DMS153 treated with DMSO at 0.1 percent for 48 hours (cell line): ENCODE results near the gene ZNF483.
"Not testable (repeated sequence)": the region's sequence is repeated elsewhere in the genome, so short reads cannot be mapped to it uniquely, and the experiment has no call there.

ENCODE experiments used
- DNase-seq: peaks from one replicate; lab custom pipeline; 2025; ENCODE audit not compliant: unreplicated experiment; lab: John Stamatoyannopoulos, UW

ZNF483 gene

DNA sequence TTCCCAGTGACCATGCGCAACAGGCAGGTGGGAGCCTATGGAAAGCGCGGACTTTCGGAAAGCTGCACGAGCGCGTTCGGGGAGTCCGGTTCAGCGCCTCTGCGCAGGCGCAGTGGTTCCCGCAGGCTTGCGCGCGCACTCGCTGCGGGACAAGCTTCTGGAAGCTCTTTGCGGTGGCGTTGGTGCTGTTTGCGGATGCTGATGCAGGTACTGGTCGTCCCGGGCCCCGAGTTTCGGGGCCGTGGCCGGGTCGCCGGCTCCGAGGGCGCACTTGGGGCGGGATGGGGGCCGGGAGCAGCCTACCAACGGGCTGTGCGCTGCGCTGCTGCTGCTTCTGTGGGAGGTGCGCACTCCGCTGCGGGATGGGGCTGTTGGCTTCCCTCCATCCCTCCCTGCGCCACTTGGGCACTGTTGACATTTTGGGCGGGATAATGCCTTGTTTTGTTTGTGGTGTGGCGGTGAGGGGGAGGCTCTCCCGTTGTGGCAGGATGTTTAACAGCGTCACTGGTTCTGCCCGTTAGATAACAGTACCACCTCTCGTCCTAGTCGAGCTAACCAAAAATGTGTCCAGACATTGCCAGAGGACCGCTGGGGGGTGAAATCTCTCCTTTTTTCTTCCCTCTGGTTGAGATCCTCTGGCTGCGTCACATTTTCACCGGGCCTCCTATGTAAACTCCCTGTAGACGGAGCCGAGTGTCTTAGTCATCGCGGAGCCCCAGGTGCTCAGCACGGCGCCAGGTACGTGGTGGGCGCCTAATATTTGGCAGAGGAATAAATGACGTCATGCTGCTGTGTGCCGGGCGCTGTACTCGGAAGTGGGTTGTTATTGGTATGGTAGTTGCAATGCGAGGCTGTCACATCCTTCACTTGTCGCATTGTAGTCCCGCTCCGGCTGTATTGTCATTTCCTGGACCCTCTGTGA lies at the start of gene ZNF483:
TSS of gene ZNF483 (plus strand) at position 124 of the 922 bp plus-strand sequence. CDS start 2,217 bp downstream, outside the sequence.
- DNase-seq = peak; percentile 83

DNA sequence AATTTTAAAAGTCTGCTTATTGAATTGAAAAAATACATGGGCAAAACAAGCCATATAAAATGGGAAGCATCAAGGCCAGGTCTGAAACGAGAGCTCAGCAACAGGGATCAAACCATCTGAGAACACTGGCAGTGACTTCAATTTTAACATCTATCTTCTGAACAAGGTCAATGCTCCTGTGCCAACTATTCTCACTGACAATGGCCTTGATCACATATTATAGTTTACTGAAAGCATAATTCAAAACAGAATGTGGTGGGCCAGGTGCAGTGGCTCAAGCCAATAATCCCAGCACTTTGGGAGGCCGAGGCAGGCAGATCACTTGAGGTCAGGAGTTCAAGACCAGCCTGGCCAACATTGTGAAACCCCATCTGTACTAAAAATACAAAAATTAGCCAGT lies 49.8 kb upstream of the ZNF483 start:
- DNase-seq = no peak

GRCh38 chr9:111477677-111478076 lies 47.3 kb upstream of the ZNF483 start:
- no peak for DNase-seq

- peak; percentile 49 for DNase-seq
These were observed 42.9 kb upstream of the ZNF483 start for GRCh38 chr9:111481885-111482636.

DNA sequence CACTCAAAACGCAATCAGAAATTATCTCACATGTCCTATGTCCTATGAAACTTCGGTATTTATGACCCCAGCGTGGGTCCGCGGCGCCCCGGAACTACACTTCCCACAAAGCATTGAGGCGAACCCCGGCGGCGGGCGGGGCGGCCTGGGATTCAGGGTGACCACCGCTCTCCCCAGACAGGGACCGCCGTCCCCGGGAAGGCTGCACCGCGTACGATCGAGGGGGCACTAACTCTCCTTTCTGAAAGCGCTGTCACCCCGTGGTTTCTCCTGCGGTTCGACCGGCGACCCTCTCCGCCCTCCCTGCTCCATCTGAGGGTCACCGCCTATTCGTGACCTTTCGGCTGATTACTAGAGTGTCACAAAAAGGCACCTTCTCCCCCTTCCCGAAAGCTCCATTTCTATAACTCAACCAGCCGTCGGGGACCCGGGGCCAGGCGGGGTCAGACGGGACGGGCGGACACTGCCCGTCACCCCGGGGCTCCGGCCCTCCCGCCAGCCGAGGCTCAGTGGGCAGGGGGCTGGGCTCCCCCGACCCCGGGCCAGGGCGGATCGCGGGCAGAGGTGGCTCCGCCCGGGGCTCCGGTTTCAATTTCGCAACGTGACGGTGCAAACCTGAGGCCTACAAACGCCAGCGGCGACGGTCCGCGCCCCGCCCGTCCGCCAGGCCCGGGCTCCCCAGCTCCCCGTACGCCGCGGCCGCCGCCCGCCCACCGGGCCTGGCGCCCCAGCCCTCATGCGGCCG lies 42.1 kb upstream of the ZNF483 start:
- DNase-seq = peak; percentile 45

DNA sequence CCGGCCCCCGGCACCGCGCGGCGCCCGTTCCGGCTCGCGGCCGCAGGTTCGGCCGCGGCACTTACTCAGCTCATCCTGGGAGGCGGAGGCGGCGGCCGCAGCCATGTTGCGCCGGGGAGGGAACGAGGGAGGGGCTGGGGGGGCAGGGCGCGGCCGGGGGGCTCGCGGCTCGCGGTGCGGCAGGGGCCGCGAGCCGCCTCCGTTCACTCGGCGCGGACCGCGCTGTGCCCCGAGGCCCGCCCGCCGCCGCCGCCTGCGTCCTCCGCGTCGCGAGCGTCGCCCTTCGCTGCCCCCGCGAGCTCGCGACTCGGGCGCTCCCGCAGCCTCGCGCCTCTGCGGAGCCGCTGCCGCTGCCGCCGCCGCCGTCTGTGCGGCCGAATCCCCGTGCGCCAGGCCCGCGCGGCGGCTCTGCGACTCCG lies 41.5 kb upstream of the ZNF483 start:
- no peak for DNase-seq

GRCh38 chr9:111483858-111484571 lies 41.0 kb upstream of the ZNF483 start, which contains the start of gene ECPAS:
Gene ECPAS, minus strand, starts transcription at chr9:111484383. Its CDS starts 11,465 bp downstream, at chr9:111472918.
- peak; percentile 56 for DNase-seq

DNA sequence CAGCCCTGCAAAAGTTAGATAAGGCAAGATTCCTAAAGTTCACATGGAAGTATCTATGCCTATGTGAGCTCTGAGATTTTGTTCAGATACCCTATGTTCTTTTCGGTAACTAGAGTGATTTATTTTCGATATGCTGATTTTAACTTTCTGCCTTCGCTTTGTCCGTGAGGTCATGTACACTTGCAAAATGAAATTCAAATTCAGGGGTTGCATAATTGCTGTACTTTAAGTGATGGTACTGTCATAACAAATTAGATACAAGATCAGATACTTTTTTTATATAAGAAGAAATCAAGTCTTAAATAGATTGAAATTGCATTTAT lies 40.4 kb upstream of the ZNF483 start:
- no peak for DNase-seq

GRCh38 chr9:111497196-111497595 lies 27.8 kb upstream of the ZNF483 start:
- not testable (repeated sequence) for DNase-seq

- no peak for DNase-seq
These were observed 23.9 kb upstream of the ZNF483 start for GRCh38 chr9:111501005-111501562.

DNA sequence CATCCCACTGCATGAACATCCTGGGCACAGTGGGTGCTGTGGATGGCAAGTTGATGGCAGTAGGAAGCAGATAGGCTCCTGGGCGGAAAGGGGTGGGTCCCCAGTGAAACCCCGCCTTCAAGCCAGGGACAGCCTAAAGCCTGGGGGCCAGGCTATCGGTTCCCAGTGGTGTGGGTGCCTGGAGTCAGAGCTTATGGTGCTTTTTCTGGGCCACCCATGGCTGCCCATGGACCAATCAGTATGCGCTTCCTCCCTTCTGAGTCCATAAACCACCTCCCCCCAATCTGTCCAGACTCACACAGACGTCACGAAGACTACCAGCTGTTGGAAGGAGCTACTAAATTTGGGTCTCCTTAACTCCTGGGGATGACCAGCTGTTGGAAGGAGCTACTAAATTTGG lies 23.3 kb upstream of the ZNF483 start:
- no peak for DNase-seq

GRCh38 chr9:111502506-111502905 lies 22.5 kb upstream of the ZNF483 start:
- DNase-seq = no peak

DNA sequence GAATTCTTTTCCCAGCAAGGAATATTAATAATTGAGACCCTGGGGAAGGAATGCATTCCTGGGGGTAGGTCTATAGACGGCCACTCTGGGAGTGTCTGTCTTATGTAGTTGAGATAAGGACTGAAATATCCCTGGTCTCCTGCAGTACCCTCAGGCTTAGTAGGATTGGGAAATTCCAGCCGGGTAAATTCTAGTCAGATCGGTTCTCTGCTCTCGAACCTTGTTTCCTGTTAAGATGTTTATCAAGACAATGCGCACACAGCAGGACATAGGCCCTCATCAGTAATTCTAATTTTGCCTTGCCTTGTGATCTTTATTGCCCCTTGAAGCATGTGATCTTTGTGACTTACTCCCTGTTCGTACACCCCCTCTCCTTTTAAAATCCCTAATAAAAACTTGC lies 13.4 kb upstream of the ZNF483 start:
- DNase-seq = not testable (repeated sequence)

DNA sequence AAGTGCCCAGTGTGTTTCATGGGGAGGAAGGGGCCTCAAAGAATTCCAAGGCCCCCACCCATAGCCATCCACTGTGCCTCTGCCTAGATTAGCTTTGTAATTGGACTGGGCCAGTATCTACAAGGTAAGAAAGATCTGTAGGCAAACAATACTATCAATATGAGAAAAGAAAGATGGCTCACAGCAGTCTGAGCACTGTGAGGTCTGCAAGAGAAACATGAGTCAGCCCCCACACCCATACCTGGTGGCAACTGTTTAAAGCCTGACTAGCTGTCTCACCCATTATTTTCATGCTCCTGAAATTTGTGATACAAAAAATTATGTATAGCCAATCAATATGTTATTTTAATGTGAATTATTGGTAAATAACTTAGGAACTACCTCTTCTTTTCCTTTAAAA lies 10.0 kb upstream of the ZNF483 start:
- no peak for DNase-seq

DNA sequence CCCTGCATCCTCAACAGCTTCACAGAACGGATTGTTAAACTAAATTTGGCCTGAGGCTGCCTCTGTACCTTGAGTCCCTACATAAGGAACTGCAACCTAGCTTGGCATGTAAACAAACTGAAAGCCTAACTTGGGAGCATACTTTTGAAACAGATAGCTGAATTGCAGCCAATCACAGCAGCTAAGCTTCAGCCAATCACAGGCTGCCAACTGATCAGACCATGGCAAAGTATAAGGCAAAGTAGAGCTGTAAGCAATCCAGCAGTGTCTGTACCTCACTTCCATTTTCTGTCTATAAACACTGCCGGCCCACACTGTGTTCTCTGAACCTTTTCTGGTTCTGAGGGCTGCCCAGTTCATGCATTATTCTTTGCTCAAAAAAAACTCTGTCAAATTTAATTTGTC lies 8.9 kb upstream of the ZNF483 start:
- no peak for DNase-seq

GRCh38 chr9:111524731-111525055 lies 286 bp upstream of the ZNF483 start:
- no peak for DNase-seq

DNA sequence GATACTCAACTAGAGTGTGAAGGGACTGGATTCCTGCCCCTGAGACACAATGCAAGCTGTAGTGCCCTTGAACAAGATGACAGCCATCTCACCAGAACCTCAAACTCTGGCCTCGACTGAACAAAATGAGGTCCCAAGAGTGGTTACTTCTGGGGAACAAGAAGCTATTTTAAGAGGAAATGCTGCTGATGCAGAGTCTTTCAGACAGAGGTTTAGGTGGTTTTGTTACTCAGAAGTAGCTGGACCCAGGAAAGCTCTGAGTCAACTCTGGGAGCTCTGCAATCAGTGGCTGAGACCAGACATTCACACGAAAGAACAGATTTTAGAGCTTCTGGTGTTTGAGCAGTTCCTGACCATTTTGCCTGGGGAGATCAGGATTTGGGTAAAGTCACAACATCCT lies 2.4 kb downstream of the ZNF483 start:
- DNase-seq = no peak

DNA sequence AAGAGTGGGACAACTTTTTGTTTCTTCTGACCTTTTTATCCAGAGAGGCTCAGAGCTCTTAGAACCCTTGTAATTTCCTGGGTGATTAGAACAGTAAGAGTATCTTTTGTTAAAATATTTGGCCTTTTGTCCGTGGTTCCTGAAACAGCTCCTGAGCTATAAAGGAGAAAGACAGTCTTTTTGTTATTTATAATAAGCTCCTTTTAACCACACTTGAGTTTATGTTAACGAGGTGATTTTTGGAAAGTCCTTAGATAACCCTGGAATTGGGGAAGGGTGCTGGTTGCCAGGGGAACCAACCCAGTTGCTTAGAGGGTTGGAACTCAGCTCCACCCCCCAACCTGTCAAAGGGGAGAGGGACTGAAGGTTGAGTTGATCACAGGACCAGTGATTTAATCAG lies 4.8 kb downstream of the ZNF483 start:
- no peak for DNase-seq

GRCh38 chr9:111531716-111532115 lies 6.7 kb downstream of the ZNF483 start:
- no peak for DNase-seq

DNA sequence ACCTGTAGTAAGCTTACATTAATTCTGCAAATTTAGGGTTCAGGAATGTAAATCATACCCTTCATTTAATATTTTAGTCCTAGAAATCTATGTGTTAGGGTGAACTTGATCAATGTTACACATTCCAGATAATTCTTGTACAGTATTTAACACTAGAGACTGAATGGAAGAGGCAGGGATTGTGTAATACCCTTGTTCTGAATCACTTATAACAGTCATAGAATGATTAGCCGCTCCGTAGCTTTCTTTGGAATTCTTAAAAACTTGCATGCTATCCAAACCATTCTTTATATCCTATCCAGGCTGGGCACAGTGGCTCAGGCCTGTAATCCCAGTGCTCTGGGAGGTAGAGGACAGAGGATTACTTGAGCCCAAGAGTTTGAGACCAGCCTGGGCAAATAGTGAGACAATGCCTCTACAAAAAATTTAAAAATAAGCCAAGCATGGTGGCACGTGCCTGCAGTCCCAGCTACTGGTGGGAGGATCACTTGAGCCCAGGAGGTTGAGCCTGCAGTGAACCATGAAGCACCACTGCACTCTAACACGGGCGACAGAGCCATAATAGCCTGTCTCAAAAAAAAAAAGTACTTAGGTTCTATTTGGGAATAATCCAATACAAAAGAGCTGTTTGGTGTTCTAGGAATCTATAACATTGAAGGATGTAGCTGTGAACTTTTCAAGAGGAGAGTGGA lies 8.3 kb downstream of the ZNF483 start:
- DNase-seq = no peak
